ENCODE measurements around the gene SLC38A3.
A peak's percentile ranks its signal among the peaks of the same experiment; 100 is the strongest.
"Not testable (repeated sequence)": the region's sequence is repeated elsewhere in the genome, so short reads cannot be mapped to it uniquely, and the experiment has no call there.

The SLC38A3 gene

DNA sequence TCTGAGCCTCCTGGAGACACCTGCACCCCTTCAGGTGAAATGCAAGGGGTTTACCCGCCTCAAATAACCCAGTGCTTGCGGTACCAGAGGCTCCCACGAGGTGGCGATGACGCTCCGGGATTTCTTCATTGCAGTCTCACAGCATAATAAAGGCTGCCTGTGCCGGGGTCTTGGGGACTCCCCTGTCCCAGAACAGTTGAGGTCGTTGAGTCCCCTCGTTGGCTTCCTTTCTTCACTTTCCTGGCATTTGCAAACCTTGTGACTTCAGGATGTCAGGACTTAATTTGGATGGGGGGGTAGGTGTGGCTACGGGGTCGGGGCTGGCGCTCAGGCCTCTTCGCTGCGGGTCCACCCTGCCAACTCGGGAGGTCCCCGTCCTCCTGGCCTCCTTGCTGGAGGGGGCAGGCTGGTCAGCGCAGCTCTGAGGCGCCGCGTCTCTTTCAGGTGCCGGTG, 12.4 kb upstream of the SLC38A3 start:
- DNase-seq: peak; percentile 52 to 82

DNA sequence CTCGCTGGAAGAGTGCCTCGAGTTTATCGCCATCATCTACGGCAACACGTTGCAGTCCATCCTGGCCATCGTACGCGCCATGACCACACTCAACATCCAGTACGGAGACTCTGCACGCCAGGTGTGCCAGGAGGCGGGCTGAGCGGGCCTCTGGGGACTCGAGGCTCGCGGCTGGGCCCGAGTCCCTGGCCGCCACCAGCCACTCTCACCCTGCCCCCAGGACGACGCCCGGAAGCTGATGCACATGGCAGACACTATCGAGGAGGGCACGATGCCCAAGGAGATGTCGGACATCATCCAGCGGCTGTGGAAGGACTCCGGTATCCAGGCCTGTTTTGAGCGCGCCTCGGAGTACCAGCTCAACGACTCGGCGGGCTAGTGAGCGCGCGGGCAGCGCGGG, 11.8 kb upstream of the SLC38A3 start:
- DNase-seq: peak in 1 of 2 experiments; percentile 64

GRCh38 chr3:50193746-50194127, 11.3 kb upstream of the SLC38A3 start:
- no peak for DNase-seq

DNA sequence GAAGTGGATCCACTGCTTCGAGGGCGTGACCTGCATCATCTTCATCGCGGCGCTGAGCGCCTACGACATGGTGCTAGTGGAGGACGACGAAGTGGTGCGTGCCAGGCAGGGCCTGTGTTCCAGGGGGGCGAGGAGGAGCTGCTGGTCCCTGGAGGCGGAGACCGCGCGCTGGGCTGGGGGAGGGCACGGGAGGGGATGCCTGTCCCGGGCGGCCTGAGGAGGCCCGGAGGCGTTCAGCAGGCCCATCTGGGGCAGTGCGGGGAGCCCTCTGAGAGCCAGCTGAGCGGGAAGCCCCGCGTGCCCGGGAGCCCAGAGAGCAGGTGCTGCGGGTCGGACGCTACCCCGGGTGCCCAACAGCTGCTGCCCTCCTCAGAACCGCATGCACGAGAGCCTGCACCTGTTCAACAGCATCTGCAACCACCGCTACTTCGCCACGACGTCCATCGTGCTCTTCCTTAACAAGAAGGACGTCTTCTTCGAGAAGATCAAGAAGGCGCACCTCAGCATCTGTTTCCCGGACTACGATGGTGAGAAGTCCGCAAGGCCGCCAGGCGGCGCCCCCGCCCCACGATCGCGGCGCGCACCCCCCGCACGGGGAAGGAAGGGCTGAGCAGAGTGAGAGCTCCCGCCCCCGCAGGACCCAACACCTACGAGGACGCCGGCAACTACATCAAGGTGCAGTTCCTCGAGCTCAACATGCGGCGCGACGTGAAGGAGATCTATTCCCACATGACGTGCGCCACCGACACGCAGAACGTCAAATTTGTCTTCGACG, 10.8 kb upstream of the SLC38A3 start:
- peak; percentile 31 to 74 for DNase-seq

DNA sequence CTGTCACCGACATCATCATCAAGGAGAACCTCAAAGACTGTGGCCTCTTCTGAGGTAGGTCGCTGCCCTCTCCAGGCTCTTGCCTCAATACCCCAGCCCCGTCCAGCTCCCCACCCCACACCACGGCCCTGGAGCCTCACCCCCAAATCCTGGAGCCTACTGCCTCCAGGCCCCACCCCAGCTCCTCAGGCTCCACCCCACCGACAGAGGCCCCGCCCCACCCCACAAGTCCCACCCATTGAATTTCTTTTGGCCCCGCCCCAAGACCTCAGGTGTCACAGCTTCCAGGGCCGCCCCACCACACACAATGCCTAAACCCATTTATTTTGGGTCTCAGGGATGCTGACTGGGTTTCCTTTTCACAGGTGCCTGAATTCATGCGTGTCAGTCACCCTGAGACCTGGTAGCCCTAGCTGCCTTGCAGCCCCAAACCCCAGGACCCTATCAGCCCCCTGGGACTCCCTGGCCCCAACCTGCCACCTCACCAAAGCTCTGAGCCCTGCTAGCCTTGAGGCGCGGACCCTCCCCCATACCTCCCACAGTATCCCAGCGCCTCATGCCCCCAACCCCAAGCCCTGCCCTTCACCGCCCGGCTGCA, 10.1 kb upstream of the SLC38A3 start:
- peak in 1 of 2 experiments; percentile 46 for DNase-seq

- peak in 1 of 2 experiments; percentile 18 for DNase-seq
Measured at GRCh38 chr3:50195501-50196252, 9.4 kb upstream of the SLC38A3 start.

DNA sequence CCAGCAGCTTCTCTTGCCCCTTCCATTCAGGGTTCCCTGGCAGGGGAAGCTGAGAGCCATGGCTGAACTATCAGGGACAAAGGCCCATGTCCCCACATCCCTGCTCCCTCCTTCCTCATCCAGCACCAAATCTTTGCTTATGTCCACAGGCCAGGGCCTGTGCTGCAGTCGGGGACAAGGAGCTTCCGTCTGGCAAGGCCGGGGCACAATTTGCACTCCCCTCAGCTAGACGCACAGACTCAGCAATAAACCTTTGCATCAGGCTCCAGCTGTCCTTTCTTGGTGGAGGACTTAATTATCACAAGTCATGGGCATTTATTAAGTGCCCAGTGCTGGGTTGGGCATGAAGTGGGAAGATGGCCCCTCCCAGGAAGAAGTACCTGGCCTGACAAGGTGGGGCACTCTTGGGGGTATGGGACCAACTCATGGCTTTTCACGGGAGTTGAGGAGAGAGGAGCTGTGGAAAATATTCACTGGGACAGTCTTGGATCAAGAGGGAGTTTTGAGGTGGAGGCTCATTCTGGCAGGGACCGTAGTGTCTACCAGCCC, 8.7 kb upstream of the SLC38A3 start:
- DNase-seq: no peak

DNA sequence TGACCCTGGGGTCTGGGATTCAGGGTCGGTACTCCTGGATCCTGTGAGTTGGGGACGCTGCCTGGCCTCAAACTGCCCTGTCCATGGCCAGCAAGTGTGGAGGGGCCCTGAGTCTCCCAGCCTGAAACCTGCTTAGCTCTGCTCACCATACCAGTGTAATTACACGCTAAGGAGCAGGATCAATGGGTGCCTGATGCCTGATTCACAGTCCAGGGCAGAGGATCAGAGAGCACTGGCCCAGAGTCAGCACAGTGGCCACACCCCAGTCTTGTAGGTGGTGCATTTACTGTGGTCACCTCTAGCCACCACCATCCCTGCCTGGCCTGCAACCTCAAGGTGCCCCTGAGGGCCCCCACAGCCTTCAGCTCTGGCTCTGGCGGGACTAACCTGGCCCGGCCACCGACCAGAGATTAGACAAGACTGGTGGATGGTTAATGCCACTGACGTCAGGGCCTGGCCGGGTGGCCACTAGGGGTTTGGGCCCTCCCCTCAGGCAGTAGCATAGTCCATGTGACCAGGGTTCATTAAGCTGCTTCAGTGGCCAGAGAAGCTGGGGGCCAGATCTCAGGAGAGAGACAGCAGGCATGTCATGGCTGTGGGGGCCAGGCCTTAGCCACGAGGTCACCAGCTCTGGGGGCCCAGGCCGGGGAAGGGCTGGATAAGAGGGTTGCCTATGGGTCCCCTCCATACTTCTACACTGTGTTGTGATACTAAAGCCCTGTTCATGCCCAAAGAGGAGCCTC, 3.3 kb upstream of the SLC38A3 start:
- no peak for DNase-seq

DNA sequence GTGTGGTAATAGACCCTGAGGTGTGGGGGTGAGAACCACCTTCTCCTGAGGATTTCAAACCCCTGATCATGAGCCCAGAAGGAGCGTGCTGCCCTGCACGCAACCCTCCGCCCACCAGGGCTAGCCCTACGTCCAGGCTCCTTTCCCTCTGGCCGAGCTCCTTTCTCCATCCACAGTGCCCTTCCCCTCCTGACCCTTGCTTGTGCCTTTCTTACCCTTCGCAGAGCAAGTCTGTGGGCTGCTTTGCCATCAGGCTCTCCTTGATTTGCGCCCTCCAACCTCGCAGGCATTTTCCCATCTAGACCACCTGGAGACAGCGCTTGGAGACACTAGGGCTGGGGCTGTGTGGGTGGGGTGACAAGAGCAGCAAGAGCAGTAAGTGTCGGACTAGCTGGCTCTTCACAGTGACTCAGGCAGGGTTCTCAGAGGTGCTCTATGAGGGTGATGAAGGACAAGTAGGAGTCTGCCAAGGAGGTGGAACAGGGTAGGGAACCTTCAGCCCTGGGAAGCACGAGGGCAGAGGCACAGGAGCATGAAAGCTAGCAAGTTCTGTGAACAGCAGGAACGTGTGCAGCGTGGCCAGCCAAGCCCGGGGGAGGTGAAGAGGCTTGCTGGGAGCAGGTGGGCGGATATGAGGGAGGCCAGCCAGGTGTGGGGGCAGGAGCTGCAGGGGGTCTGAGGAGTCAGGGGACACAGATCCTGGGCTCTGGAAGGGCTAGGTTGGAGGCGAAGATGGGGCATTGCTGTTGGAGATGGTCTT, 2.5 kb upstream of the SLC38A3 start:
- DNase-seq: no peak

DNA sequence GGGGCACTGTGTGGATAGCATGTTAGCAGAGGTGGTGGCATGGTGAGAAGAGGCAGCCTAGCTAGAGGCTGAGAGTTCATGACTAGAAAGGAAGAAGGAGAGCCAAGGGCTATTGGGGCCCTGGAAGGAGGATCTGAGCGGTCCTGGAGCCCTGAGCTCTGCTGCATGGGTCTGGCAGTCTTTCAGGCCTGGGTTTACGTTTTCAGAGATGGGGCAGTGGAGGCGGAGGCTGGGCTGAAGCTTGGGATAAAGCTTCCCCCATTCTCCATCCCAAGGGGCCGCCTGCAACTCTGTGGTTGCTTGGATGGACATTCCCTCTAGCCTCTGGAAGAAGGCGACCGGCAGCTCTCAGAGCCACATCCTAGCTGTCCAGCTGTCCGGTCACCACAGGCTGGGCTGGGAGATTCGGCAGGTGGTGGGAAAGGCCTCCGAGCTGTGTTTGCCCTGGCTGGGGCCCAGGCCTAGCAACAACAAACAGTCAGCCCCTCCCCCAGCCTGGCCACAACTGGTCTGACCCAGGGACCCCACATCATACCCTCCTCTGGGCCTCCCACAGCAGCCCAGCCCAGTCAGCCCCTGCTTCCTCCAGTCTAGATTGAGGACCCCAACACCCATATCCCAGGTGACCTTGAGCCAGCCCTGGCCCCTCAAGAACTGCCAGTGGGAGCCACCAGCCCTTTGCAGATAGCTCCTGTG, 1.8 kb upstream of the SLC38A3 start:
- no peak for DNase-seq

DNA sequence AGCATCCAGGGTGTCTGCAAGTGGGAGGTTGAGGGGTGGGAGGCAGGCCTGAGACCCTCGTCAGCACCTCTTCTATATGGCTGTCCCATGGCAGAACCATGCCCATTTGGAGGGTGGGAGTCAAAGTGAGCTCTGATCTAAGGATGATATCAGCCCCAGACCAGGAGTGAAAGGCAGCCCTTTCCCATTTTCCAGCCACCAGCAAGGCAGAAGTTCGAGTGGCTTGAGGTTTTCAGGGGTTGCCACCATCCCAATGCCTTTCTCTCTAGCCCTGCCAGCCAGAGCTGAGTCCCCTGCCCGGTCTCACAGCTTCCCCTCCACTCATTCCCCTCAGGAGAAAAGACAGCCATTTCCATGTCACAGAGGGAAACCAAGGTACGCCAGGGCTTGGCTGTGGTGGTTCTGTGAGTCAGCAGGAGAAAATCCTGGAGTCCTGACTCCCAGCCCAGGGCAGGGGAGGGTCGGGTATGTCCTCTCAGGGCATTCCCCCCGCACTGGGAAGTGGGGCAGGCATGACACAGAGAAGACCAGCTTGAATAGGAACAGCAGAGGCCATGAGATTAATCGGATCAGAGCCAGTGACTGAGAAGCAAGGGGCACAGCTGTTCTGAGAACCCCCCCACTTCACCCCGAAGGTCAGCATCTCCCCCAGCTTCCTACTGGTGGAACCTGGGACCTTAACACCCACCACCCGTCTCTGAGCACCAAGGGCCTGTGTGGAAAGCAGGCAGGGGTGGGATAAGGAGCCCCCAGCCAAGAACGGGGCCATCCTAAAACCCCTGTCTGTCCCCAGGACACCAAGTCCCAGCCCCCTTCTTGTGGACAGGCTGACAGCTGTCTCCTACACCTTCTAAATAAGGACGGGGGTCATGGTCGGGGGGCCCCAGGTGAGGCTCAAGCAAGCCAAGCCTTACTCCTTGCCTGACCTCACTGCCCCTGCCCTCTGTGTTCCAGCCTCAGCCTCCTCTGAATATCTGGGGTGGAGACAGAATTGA, 965 bp upstream of the SLC38A3 start:
- no peak for DNase-seq

- peak in 1 of 2 experiments; percentile 69 for DNase-seq
Measured at GRCh38 chr3:50205413-50206276, 574 bp downstream of the SLC38A3 start.

- no peak for DNase-seq
Measured at GRCh38 chr3:50207359-50208042, 2.4 kb downstream of the SLC38A3 start.

GRCh38 chr3:50208677-50209344, 3.7 kb downstream of the SLC38A3 start:
- DNase-seq: no peak

DNA sequence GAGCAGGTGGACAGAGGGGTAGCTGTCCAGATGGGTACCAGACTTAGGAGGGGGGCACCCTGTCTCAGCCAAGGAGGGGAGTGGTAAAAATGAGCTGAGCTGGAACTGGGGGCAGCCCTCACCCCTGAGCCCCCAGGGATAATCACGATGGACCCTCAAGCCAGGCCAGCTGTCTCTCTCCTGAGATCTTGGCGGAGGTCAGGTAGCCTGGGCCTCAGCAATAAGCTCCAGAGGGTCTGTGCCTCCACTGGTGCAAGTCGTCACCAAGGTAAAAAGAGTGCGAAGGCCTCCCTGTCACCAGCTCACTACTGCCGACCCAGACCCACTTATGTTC, 5.1 kb downstream of the SLC38A3 start:
- DNase-seq: no peak

- DNase-seq: no peak
Measured at GRCh38 chr3:50210510-50211367, 5.7 kb downstream of the SLC38A3 start.

DNA sequence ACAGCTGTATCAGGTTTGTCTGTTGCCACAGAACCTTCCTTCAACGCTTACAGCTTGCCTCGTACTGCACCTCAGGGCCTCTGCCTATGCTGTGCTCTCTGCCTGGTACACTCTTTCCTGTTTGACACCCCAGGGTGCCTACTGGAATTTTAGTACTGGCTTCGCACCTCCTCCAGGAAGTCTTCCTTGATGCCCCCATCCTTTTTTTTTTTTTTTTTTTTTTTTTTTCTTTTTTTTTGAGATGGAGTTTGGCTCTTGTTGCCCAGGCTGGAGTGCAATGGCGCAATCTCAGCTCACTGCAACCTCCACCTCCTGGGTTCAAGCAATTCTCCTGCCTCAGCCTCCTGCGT, 6.3 kb downstream of the SLC38A3 start:
- DNase-seq: not testable (repeated sequence)

Data from NCI-H526 (cell line).